ENCODE results near the gene ANGPTL8.
A peak's percentile ranks its signal among the peaks of the same experiment; 100 is the strongest.

Gene ANGPTL8

GRCh38 chr19:11239377-11240000 lies at the start of gene ANGPTL8:
Gene ANGPTL8 (plus strand): TSS chr19:11239619. CDS start chr19:11239638, 19 bp downstream.
- no peak for DNase-seq

- no peak for DNase-seq
These were observed 48.9 kb upstream of the ANGPTL8 start for GRCh38 chr19:11190501-11190900.

- DNase-seq, result no peak
These were observed 48.1 kb upstream of the ANGPTL8 start for GRCh38 chr19:11191273-11191755.

- DNase-seq, result no peak
These were observed 47.5 kb upstream of the ANGPTL8 start for GRCh38 chr19:11191934-11192333.

- DNase-seq, result no peak
These were observed 46.2 kb upstream of the ANGPTL8 start for GRCh38 chr19:11192957-11193939.

- no peak for DNase-seq
These were observed 45.2 kb upstream of the ANGPTL8 start for GRCh38 chr19:11194173-11194572.

GRCh38 chr19:11194656-11195558 lies 44.5 kb upstream of the ANGPTL8 start:
- no peak for DNase-seq

- no peak for DNase-seq
These were observed 43.7 kb upstream of the ANGPTL8 start for GRCh38 chr19:11195681-11196080.

GRCh38 chr19:11196406-11197287 lies 42.8 kb upstream of the ANGPTL8 start:
- no peak for DNase-seq

- peak; percentile 77 for DNase-seq
These were observed 41.9 kb upstream of the ANGPTL8 start, which contains the start of gene KANK2 for GRCh38 chr19:11197291-11198174. Gene KANK2 (minus strand): TSS chr19:11197545. CDS start chr19:11194511, 3,034 bp downstream.

- DNase-seq, result no peak
These were observed 41.3 kb upstream of the ANGPTL8 start for GRCh38 chr19:11198175-11198534.

GRCh38 chr19:11198769-11199424 lies 40.5 kb upstream of the ANGPTL8 start:
- DNase-seq, result no peak

- no peak for DNase-seq
These were observed 39.9 kb upstream of the ANGPTL8 start for GRCh38 chr19:11199517-11199916.

GRCh38 chr19:11200015-11200574 lies 39.3 kb upstream of the ANGPTL8 start:
- DNase-seq, result no peak

GRCh38 chr19:11200931-11201330 lies 38.5 kb upstream of the ANGPTL8 start:
- no peak for DNase-seq

GRCh38 chr19:11201791-11202190 lies 37.6 kb upstream of the ANGPTL8 start:
- no peak for DNase-seq

- DNase-seq, result no peak
These were observed 36.8 kb upstream of the ANGPTL8 start for GRCh38 chr19:11202488-11203193.

GRCh38 chr19:11203194-11204075 lies 36.0 kb upstream of the ANGPTL8 start:
- DNase-seq, result no peak

Measured in DMS79 (cell line).